CD8-positive, alpha-beta memory T cell (primary cell): Measurements from ENCODE around the gene SKI. TPM values are rescaled to one million over a fixed set of nuclear protein-coding genes. Genes with fewer than 3 reads are reported as not detected.

Source experiments
- CTCF ChIA-PET: fragments of 350-600 bp; sonication (Branson Sonifier 250); formaldehyde crosslinking; loops from one replicate; lab custom pipeline; 2021; ENCODE audit warnings: antibody characterized with exemption; lab: Charles Lee
- POLR2A ChIA-PET: fragments of 350-600 bp; sonication (Branson Sonifier 250); formaldehyde crosslinking; loops from one replicate; lab custom pipeline; 2021; ENCODE audit warnings: antibody characterized with exemption; lab: Charles Lee
- DNase-seq, 5 donors: peaks; one replicate each; pipeline versions ENCODE4 v3.0.0 to v3.0.0-alpha.2; 2020 to 2022; ENCODE audit warnings: mixed read lengths in 1 of 5
- H3K27ac ChIP-seq: one replicate; pipeline ENCODE4 v1.7.0; 2013; ENCODE audit warnings: low read depth, mild to moderate bottlenecking, low read length, moderate library complexity
- H3K27me3 ChIP-seq: 2 replicates; pipeline ENCODE4 v1.7.0; 2013; ENCODE audit warnings: low read length, mild to moderate bottlenecking; ENCODE audit not compliant: insufficient read depth, poor library complexity, severe bottlenecking
- H3K36me3 ChIP-seq: 2 replicates; pipeline ENCODE4 v1.7.0; 2013; ENCODE audit warnings: mild to moderate bottlenecking, low read length, moderate library complexity; ENCODE audit not compliant: insufficient read depth
- H3K4me1 ChIP-seq: 2 replicates; pipeline ENCODE4 v1.7.0; 2013; ENCODE audit warnings: mild to moderate bottlenecking, low read length, moderate library complexity; ENCODE audit not compliant: insufficient read depth
- H3K4me3 ChIP-seq: 2 replicates; pipeline ENCODE4 v1.7.0; 2013; ENCODE audit warnings: mild to moderate bottlenecking, low read length
- H3K9me3 ChIP-seq: 2 replicates; pipeline ENCODE4 v1.7.0; 2013; ENCODE audit warnings: mild to moderate bottlenecking, low read length
- H3K27ac Mint-ChIP-seq, 8 donors: one replicate each; pipeline ENCODE4 v1.8.0; 2020 to 2021; ENCODE audit warnings: mixed read lengths in 8 of 8, mild to moderate bottlenecking in 6 of 8, inconsistent platforms in 3 of 8, moderate library complexity in 3 of 8
- H3K27me3 Mint-ChIP-seq, 2 donors: one replicate each; pipeline ENCODE4 v1.8.0; 2020 to 2021; ENCODE audit warnings: mixed read lengths in 2 of 2, mild to moderate bottlenecking in 1 of 2, moderate library complexity in 1 of 2
- H3K36me3 Mint-ChIP-seq, 3 donors: one replicate each; pipeline ENCODE4 v1.8.0; 2020 to 2021; ENCODE audit warnings: mixed read lengths in 3 of 3, inconsistent platforms in 1 of 3, mild to moderate bottlenecking in 1 of 3
- H3K4me1 Mint-ChIP-seq, 3 donors: one replicate each; pipeline ENCODE4 v1.8.0; 2020 to 2021; ENCODE audit warnings: mixed read lengths in 3 of 3, inconsistent platforms in 1 of 3, mild to moderate bottlenecking in 1 of 3
- H3K4me3 Mint-ChIP-seq, 7 donors: one replicate each; pipeline ENCODE4 v1.8.0; 2020 to 2021; ENCODE audit warnings: mixed read lengths in 7 of 7, mild to moderate bottlenecking in 6 of 7, moderate library complexity in 4 of 7, inconsistent platforms in 2 of 7
- H3K9me3 Mint-ChIP-seq, 5 donors: one replicate each; pipeline ENCODE4 v1.8.0; 2020 to 2022; ENCODE audit warnings: mixed read lengths in 5 of 5, mild to moderate bottlenecking in 3 of 5, moderate library complexity in 2 of 5, inconsistent platforms in 1 of 5
- polyA plus RNA-seq: library from polyadenylated mRNA; unstranded; fragments of 300-500 nt; fragmentation: Illumina TruSeq; gene quantifications from one replicate; pipeline ENCODE4 v1.2.3, GENCODE V29; 2021
- total RNA-seq, 2 experiments: library from RNA; stranded (reverse); gene quantifications; one replicate each; pipeline ENCODE4 v1.2.3, GENCODE V29; 2021

The SKI gene
- total and polyA plus RNA-seq, 3 experiments from 2014 or later, result 0.94 to 38.4 (median 35.9) TPM

- Histone ChIP-seq H3K9me3 (peaks cover 21% of the 10 kb centered on the region), H3K4me1 (peaks cover 78% of the 10 kb centered on the region), H3K27ac (no peak overlapping the region), H3K27me3 (no peaks in the 10 kb centered on the region), H3K36me3 (peaks cover 4% of the 10 kb centered on the region), H3K4me3 (no peak overlapping the region)
- peak overlapping the region in 2 of 7 donors; percentile 13 to 68 for H3K4me3 Mint-ChIP-seq
- CTCF ChIA-PET, result interaction anchor here (0.9 to 1.2 kb wide), 2 partner anchors 16 to 21 kb away, joined by 4 read pairs; no protein-coding TSS in a partner anchor
- H3K36me3 Mint-ChIP-seq, result peaks cover 1 to 44% (median 3%) of the 10 kb centered on the region in 3 donors
- H3K27me3 Mint-ChIP-seq, result no peaks in the 10 kb centered on the region
- POLR2A ChIA-PET, result interaction anchor here (1.0 to 2.3 kb wide), 2 partner anchors 17 to 23 kb away, joined by 4 to 10 read pairs; partner anchors contain the start of gene SKI
- peak overlapping the region in 3 of 8 donors; percentile 65 to 97 (median 89) for H3K27ac Mint-ChIP-seq
- DNase-seq, result no peak
- H3K4me1 Mint-ChIP-seq, result peaks cover 39 to 73% (median 48%) of the 10 kb centered on the region in 3 donors
- peaks cover 3 to 14% (median 4%) of the 10 kb centered on the region in 5 donors for H3K9me3 Mint-ChIP-seq
Measured at GRCh38 chr1:2251363-2251762, 23.2 kb downstream of the SKI start.

GRCh38 chr1:2251786-2252185 is 23.7 kb downstream of the SKI start:
- CTCF ChIA-PET, result interaction anchor here (0.9 to 1.2 kb wide), 3 partner anchors 17 to 49 kb away, joined by 4 read pairs; no protein-coding TSS in a partner anchor
- peak overlapping the region in 5 of 8 donors; percentile 42 to 97 (median 82) for H3K27ac Mint-ChIP-seq
- POLR2A ChIA-PET, result interaction anchor here (1.0 to 2.3 kb wide), 2 partner anchors 18 to 23 kb away, joined by 4 to 10 read pairs; partner anchors contain the start of gene SKI

GRCh38 chr1:2252423-2252822 is 24.3 kb downstream of the SKI start:
- H3K27ac ChIP-seq, result no peak overlapping the region
- H3K4me3 ChIP-seq, result no peak overlapping the region
- peak overlapping the region in 3 of 8 donors; percentile 80 to 97 (median 89) for H3K27ac Mint-ChIP-seq
- peaks cover 4% of the 10 kb centered on the region for H3K36me3 ChIP-seq
- H3K27me3 ChIP-seq, result no peaks in the 10 kb centered on the region
- H3K4me3 Mint-ChIP-seq, result peak overlapping the region in 3 of 7 donors; percentile 46 to 79 (median 49)
- no peak for DNase-seq
- no peaks in the 10 kb centered on the region for H3K27me3 Mint-ChIP-seq
- CTCF ChIA-PET, result interaction anchor here (0.9 to 1.2 kb wide), 3 partner anchors 18 to 49 kb away, joined by 4 read pairs; no protein-coding TSS in a partner anchor
- peaks cover 23% of the 10 kb centered on the region for H3K9me3 ChIP-seq
- peaks cover 3 to 14% (median 6%) of the 10 kb centered on the region in 5 donors for H3K9me3 Mint-ChIP-seq
- H3K4me1 Mint-ChIP-seq, result peaks cover 37 to 62% (median 37%) of the 10 kb centered on the region in 3 donors
- peaks cover 0 to 41% (median 2%) of the 10 kb centered on the region in 3 donors for H3K36me3 Mint-ChIP-seq
- H3K4me1 ChIP-seq, result peaks cover 77% of the 10 kb centered on the region
- POLR2A ChIA-PET, result interaction anchor here (1.0 to 2.3 kb wide), 2 partner anchors 19 to 24 kb away, joined by 4 to 10 read pairs; partner anchors contain the start of gene SKI

More at GRCh38 chr1:2251786-2252185, 23.7 kb downstream of the SKI start:
- H3K27ac ChIP-seq, result no peak overlapping the region
- no peak for DNase-seq
- peaks cover 4% of the 10 kb centered on the region for H3K36me3 ChIP-seq
- no peak overlapping the region for H3K4me3 ChIP-seq
- peaks cover 23% of the 10 kb centered on the region for H3K9me3 ChIP-seq
- H3K9me3 Mint-ChIP-seq, result peaks cover 3 to 14% (median 4%) of the 10 kb centered on the region in 5 donors
- H3K36me3 Mint-ChIP-seq, result peaks cover 0 to 42% (median 2%) of the 10 kb centered on the region in 3 donors
- H3K4me1 Mint-ChIP-seq, result peaks cover 38 to 68% (median 44%) of the 10 kb centered on the region in 3 donors
- H3K27me3 ChIP-seq, result no peaks in the 10 kb centered on the region
- H3K4me3 Mint-ChIP-seq, result peak overlapping the region in 2 of 7 donors; percentile 46 to 54
- peaks cover 78% of the 10 kb centered on the region for H3K4me1 ChIP-seq
- no peaks in the 10 kb centered on the region for H3K27me3 Mint-ChIP-seq

GRCh38 chr1:2253036-2253796 is 25.1 kb downstream of the SKI start:
- Mint-ChIP-seq H3K4me1 (peaks cover 40 to 61% (median 42%) of the 10 kb centered on the region in 3 donors), H3K9me3 (peaks cover 3 to 14% (median 6%) of the 10 kb centered on the region in 5 donors), H3K4me3 (peak overlapping the region in 6 of 7 donors; percentile 19 to 72 (median 46)), H3K27ac (peak overlapping the region in 3 of 8 donors; percentile 80 to 92 (median 91)), H3K27me3 (peaks cover 0 to 2% of the 10 kb centered on the region in 2 donors), H3K36me3 (peaks cover 0 to 44% (median 2%) of the 10 kb centered on the region in 3 donors)
- peaks cover 23% of the 10 kb centered on the region for H3K9me3 ChIP-seq
- ChIA-PET CTCF (interaction anchor here (1.1 kb wide), 1 partner anchor 48 kb away, joined by 4 read pairs; no protein-coding TSS in a partner anchor), POLR2A (interaction anchor here (2.3 kb wide), 1 partner anchor 24 kb away, joined by 10 read pairs; the partner anchor contains the start of gene SKI)
- H3K36me3 ChIP-seq, result peaks cover 4% of the 10 kb centered on the region
- peak overlapping the region; percentile 6 for H3K27ac ChIP-seq
- DNase-seq, result no peak
- H3K4me1 ChIP-seq, result peaks cover 81% of the 10 kb centered on the region
- no peaks in the 10 kb centered on the region for H3K27me3 ChIP-seq
- H3K4me3 ChIP-seq, result no peak overlapping the region

- peaks cover 23% of the 10 kb centered on the region for H3K9me3 ChIP-seq
- H3K27me3 Mint-ChIP-seq, result peaks cover 0 to 2% of the 10 kb centered on the region in 2 donors
- no peak for DNase-seq
- H3K27ac ChIP-seq, result peak overlapping the region; percentile 89
- H3K4me3 ChIP-seq, result no peak overlapping the region
- no peaks in the 10 kb centered on the region for H3K27me3 ChIP-seq
- peak overlapping the region in 4 of 7 donors; percentile 19 to 85 (median 34) for H3K4me3 Mint-ChIP-seq
- ChIA-PET CTCF (no interaction called here), POLR2A (interaction anchor here (2.5 kb wide), 1 partner anchor 24 kb away, joined by 32 read pairs; no protein-coding TSS in a partner anchor)
- H3K27ac Mint-ChIP-seq, result peak overlapping the region in 2 of 8 donors; percentile 91 to 92
- peaks cover 3 to 14% (median 6%) of the 10 kb centered on the region in 5 donors for H3K9me3 Mint-ChIP-seq
- peaks cover 0 to 42% (median 2%) of the 10 kb centered on the region in 3 donors for H3K36me3 Mint-ChIP-seq
- peaks cover 85% of the 10 kb centered on the region for H3K4me1 ChIP-seq
- peaks cover 41 to 61% (median 41%) of the 10 kb centered on the region in 3 donors for H3K4me1 Mint-ChIP-seq
- peaks cover 4% of the 10 kb centered on the region for H3K36me3 ChIP-seq
Measured at GRCh38 chr1:2253797-2254480, 25.8 kb downstream of the SKI start.

- no peak for DNase-seq
- POLR2A ChIA-PET, result interaction anchor here (0.7 to 2.5 kb wide), 13 partner anchors 21 to 293 kb away, joined by 3 to 32 read pairs (median 6); partner anchors contain the start of genes FAAP20, MORN1, PANK4 and RER1
- Histone ChIP-seq H3K27me3 (no peaks in the 10 kb centered on the region), H3K36me3 (peaks cover 4% of the 10 kb centered on the region), H3K27ac (peak overlapping the region; percentile 89), H3K4me3 (peak overlapping the region; percentile 9), H3K4me1 (peaks cover 85% of the 10 kb centered on the region), H3K9me3 (peaks cover 23% of the 10 kb centered on the region)
- CTCF ChIA-PET, result interaction anchor here (1.0 to 2.8 kb wide), 10 partner anchors 21 to 137 kb away, joined by 3 to 19 read pairs (median 6); partner anchors contain the start of genes FAAP20, MORN1 and RER1
- Mint-ChIP-seq H3K27ac (no peak overlapping the region), H3K27me3 (peaks cover 0 to 2% of the 10 kb centered on the region in 2 donors), H3K9me3 (peaks cover 3 to 14% (median 6%) of the 10 kb centered on the region in 5 donors), H3K4me1 (peaks cover 43 to 61% (median 45%) of the 10 kb centered on the region in 3 donors), H3K4me3 (no peak overlapping the region), H3K36me3 (peaks cover 0 to 39% (median 2%) of the 10 kb centered on the region in 3 donors)
Measured at GRCh38 chr1:2255047-2255419, 26.9 kb downstream of the SKI start.
